SK-N-SH treated with all-trans-retinoic acid at 6 μM for 48 hours (cell line): Measurements from ENCODE around the gene RECQL5.

Source experiments
- BACH2 ChIP-seq: fragments of 250-450 bp; sonication (Bioruptor Pico); IDR thresholded peaks from 2 replicates; pipeline ENCODE4 v1.9.0; 2021; ENCODE audit warnings: mild to moderate bottlenecking, borderline replicate concordance
- ESRRG ChIP-seq: fragments of 250-450 bp; sonication (Bioruptor Pico); IDR thresholded peaks from 2 replicates; pipeline ENCODE4 v1.6.1; 2021; ENCODE audit warnings: mild to moderate bottlenecking
- ISL1 ChIP-seq: fragments of 250-450 bp; sonication (Bioruptor Pico); IDR thresholded peaks from 2 replicates; pipeline ENCODE4 v2.1.2; 2022; ENCODE audit warnings: mild to moderate bottlenecking, moderate library complexity
- OSR1 ChIP-seq: fragments of 250-450 bp; sonication (Bioruptor Pico); IDR thresholded peaks from 2 replicates; pipeline ENCODE4 v1.8.0; 2022; ENCODE audit warnings: moderate library complexity, mild to moderate bottlenecking, inconsistent platforms
- RARB ChIP-seq: fragments of 250-450 bp; sonication (Bioruptor Pico); IDR thresholded peaks from 2 replicates; pipeline ENCODE4 v1.8.0; 2021; ENCODE audit warnings: mild to moderate bottlenecking, moderate library complexity
- TSHZ2 ChIP-seq: fragments of 250-450 bp; sonication (Bioruptor Pico); IDR thresholded peaks from 2 replicates; pipeline ENCODE4 v1.5.0; 2020; ENCODE audit warnings: mild to moderate bottlenecking, moderate library complexity
- ZC3H10 ChIP-seq: fragments of 250-450 bp; sonication (Bioruptor Pico); IDR thresholded peaks from 2 replicates; pipeline ENCODE4 v1.5.1; 2021; ENCODE audit warnings: mild to moderate bottlenecking, moderate library complexity
- ZFP3 ChIP-seq: fragments of 250-450 bp; sonication (Bioruptor Pico); IDR thresholded peaks from 2 replicates; pipeline ENCODE4 v1.5.0; 2020; ENCODE audit warnings: mild to moderate bottlenecking, moderate library complexity
- TF ChIP-seq, protein P1 (sequence below): fragments of 250-450 bp; sonication (Bioruptor Pico); IDR thresholded peaks from 2 replicates; pipeline ENCODE4 v1.8.0; 2020; ENCODE audit warnings: mild to moderate bottlenecking, moderate library complexity, borderline replicate concordance

GRCh38 chr17:75595920-75596313 is 71.0 kb downstream of the RECQL5 start:
- TF ChIP-seq, protein P1, sequence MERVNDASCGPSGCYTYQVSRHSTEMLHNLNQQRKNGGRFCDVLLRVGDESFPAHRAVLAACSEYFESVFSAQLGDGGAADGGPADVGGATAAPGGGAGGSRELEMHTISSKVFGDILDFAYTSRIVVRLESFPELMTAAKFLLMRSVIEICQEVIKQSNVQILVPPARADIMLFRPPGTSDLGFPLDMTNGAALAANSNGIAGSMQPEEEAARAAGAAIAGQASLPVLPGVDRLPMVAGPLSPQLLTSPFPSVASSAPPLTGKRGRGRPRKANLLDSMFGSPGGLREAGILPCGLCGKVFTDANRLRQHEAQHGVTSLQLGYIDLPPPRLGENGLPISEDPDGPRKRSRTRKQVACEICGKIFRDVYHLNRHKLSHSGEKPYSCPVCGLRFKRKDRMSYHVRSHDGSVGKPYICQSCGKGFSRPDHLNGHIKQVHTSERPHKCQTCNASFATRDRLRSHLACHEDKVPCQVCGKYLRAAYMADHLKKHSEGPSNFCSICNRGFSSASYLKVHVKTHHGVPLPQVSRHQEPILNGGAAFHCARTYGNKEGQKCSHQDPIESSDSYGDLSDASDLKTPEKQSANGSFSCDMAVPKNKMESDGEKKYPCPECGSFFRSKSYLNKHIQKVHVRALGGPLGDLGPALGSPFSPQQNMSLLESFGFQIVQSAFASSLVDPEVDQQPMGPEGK: no peak
- TF ChIP-seq TSHZ2: no peak
- no peak for TF ChIP-seq OSR1 (CRISPR knock-in tag)
- TF ChIP-seq ZFP3 (CRISPR knock-in tag): no peak
- no peak for TF ChIP-seq RARB (CRISPR knock-in tag)
- TF ChIP-seq BACH2: no peak
- TF ChIP-seq ZC3H10: no peak
- TF ChIP-seq ISL1 (CRISPR knock-in tag): no peak
- TF ChIP-seq ESRRG (CRISPR knock-in tag): no peak
